SK-N-SH treated with all-trans-retinoic acid at 6 μM for 48 hours (cell line): ENCODE results near the gene ADAMTS17.

ENCODE experiments used
- ARNTL ChIP-seq: fragments of 450-650 bp; formaldehyde crosslinking; IDR thresholded peaks from 2 replicates; pipeline ENCODE4 v1.5.0; 2020; ENCODE audit warnings: low read depth, mild to moderate bottlenecking, moderate library complexity, borderline replicate concordance
- PATZ1 ChIP-seq: fragments of 250-450 bp; sonication (Bioruptor Pico); IDR thresholded peaks from 2 replicates; pipeline ENCODE4 v1.8.0; 2020; ENCODE audit warnings: mild to moderate bottlenecking, moderate library complexity, borderline replicate concordance
- ZFP30 ChIP-seq: fragments of 450-650 bp; formaldehyde crosslinking; IDR thresholded peaks from 2 replicates; pipeline ENCODE4 v1.5.0; 2022; ENCODE audit warnings: mild to moderate bottlenecking, moderate library complexity

- TF ChIP-seq ARNTL (CRISPR knock-in tag), result no peak
- TF ChIP-seq PATZ1, result no peak
- TF ChIP-seq ZFP30 (CRISPR knock-in tag), result no peak
These were observed 290.6 kb downstream of the ADAMTS17 start for GRCh38 chr15:100050877-100051786.
